Upper lobe of left lung (tissue), 6 donors: Measurements from ENCODE around the gene TNS3. TPM values are rescaled to one million over a fixed set of nuclear protein-coding genes. Genes with fewer than 3 reads are reported as not detected.
"Not testable (repeated sequence)": the region's sequence is repeated elsewhere in the genome, so short reads cannot be mapped to it uniquely, and the experiment has no call there.

Experiments
- ATAC-seq, 2 donors: fragments of 200-7000 bp; cut with Tn5 transposase; one replicate each; pipeline ENCODE4 v1.9.1; 2022; ENCODE audit warnings: mild to moderate bottlenecking in 2 of 2, moderate library complexity in 2 of 2; ENCODE audit not compliant: low FRiP score in 2 of 2
- DNase-seq, 2 donors: peaks; one replicate each; pipeline ENCODE4 v3.0.0-alpha.2; 2019 to 2020
- H3K27ac ChIP-seq, 4 donors: fragments of 200-600 bp; sonication (generic); one replicate each; pipeline ENCODE4 v1.5.1; 2016 to 2019
- H3K27me3 ChIP-seq, 4 donors: fragments of 200-600 bp; sonication (generic); one replicate each; pipeline ENCODE4 v1.5.1; 2017 to 2019
- H3K36me3 ChIP-seq, 4 donors: fragments of 200-600 bp; sonication (generic); one replicate each; pipeline ENCODE4 v1.5.1; 2016 to 2019
- H3K4me1 ChIP-seq, 4 donors: fragments of 200-600 bp; sonication (generic); one replicate each; pipeline ENCODE4 v1.5.1; 2018 to 2019
- H3K4me3 ChIP-seq, 4 donors: fragments of 200-600 bp; sonication (generic); one replicate each; pipeline ENCODE4 v1.5.1; 2017 to 2019; ENCODE audit warnings: mild to moderate bottlenecking in 2 of 4, moderate library complexity in 1 of 4
- H3K9me3 ChIP-seq, 4 donors: fragments of 200-600 bp; sonication (generic); one replicate each; pipeline ENCODE4 v1.5.1; 2018 to 2019
- CTCF ChIP-seq, 6 experiments: fragments of 450-650 bp in 4 of 6; fragments of 200-600 bp in 2 of 6; sonication (generic) in 2 of 6; IDR thresholded peaks; one replicate each; pipeline ENCODE4 v1.5.1; 2016 to 2019; ENCODE audit warnings: antibody characterized with exemption in 6 of 6
- EP300 ChIP-seq, 4 donors: sonication (generic); formaldehyde crosslinking; IDR thresholded peaks; one replicate each; pipeline ENCODE4 v1.5.1; 2017; ENCODE audit warnings: antibody characterized with exemption in 4 of 4, control low read depth in 2 of 4
- POLR2A ChIP-seq, 4 donors: fragments of 450-650 bp; IDR thresholded peaks; one replicate each; pipeline ENCODE4 v1.5.1; 2016 to 2017; ENCODE audit warnings: antibody characterized with exemption in 4 of 4, mild to moderate bottlenecking in 2 of 4
- POLR2AphosphoS5 ChIP-seq, 2 donors: sonication (generic); formaldehyde crosslinking; IDR thresholded peaks; one replicate each; pipeline ENCODE4 v1.5.1; 2017; ENCODE audit warnings: antibody characterized with exemption in 2 of 2
- WGBS, 2 donors: methylation state at CpG; one replicate each; pipeline ENCODE4 v1.1.5; 2017 to 2018; 5-methylcytosine and 5-hydroxymethylcytosine counted together
- total RNA-seq, 6 donors: library from RNA; depleted of rRNA in 4 of 6; stranded (reverse); fragments of >200 nt in 4 of 6; gene quantifications; one replicate each; pipeline versions ENCODE4 v1.1.0 to v1.2.1, GENCODE V29; 2016 to 2021
- donor health status: DM: no; HTN: no; CAD: no; lungs with moderate emphysema.
- donor health status: DM: no; HTN: yes; CAD: no; lungs with severe emphysema.

TNS3 gene
- total RNA-seq, 6 donors from 2014 or later: 90.6 to 266 (median 143) TPM

DNA sequence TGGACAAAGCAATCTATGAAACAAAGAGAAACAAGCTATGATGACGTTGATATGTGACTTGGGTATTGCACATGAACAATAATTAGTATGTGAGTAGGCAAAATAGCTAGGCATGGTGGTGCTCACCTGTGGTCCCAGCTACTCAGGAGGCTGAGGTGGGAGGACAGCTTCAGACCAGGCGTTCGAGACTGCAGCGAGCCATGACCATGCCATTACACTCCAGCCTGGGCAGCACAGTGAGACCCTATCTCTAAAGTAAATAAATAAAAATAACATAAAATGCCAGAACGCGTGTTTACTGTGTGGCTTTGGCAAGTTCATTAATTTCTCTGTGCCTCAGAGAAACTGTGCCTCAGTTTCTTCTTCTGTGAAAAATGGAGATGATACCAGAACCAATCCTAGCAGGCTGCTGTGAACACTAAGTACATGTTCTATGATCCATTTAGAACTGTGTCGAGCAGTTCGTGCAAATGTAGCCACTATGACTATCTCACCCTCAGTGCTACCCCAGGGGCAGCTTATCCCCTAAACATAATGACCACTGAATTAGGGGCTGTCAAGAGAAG lies 9.3 kb upstream of the TNS3 start:
- Histone ChIP-seq H3K9me3 (peaks cover 0 to 5% (median 1%) of the 10 kb centered on the region in 4 donors), H3K36me3 (no peaks in the 10 kb centered on the region), H3K4me1 (peaks cover 7 to 36% (median 22%) of the 10 kb centered on the region in 4 donors), H3K27ac (peak overlapping the region; percentile 12 to 62 (median 42)), H3K4me3 (no peak overlapping the region), H3K27me3 (no peaks in the 10 kb centered on the region)
- 87 to 93% methylated on average over 8 of the region's 8 CpGs for WGBS, 2 donors
- ATAC-seq (no peak), DNase-seq (no peak)
- no peak for TF ChIP-seq POLR2A (IDR thresholded peaks at IDR 0.05)

- H3K4me3 ChIP-seq, H3K9me3 ChIP-seq, DNase-seq, H3K36me3 ChIP-seq, ATAC-seq, H3K27me3 ChIP-seq: not testable (repeated sequence)
- 88% methylated on average over 5 of the region's 5 CpGs for WGBS, 2 donors
- H3K4me1 ChIP-seq: peaks cover 7 to 36% (median 22%) of the 10 kb centered on the region in 4 donors
- peak overlapping the region in 1 of 4 donors; percentile 30 for H3K27ac ChIP-seq
Measured at GRCh38 chr7:47590215-47590614, 8.3 kb upstream of the TNS3 start.

GRCh38 chr7:47588704-47589225 lies 6.9 kb upstream of the TNS3 start:
- Histone ChIP-seq H3K4me1 (peaks cover 14 to 43% (median 22%) of the 10 kb centered on the region in 4 donors), H3K27me3 (no peaks in the 10 kb centered on the region), H3K27ac (peak overlapping the region in 3 of 4 donors; percentile 21 to 48 (median 24))

GRCh38 chr7:47587976-47588375 lies 6.1 kb upstream of the TNS3 start:
- no peak for DNase-seq
- H3K27ac ChIP-seq: peak overlapping the region in 2 of 4 donors; percentile 30 to 48

More at GRCh38 chr7:47588704-47589225, 6.9 kb upstream of the TNS3 start:
- Histone ChIP-seq H3K36me3 (no peaks in the 10 kb centered on the region), H3K9me3 (no peaks in the 10 kb centered on the region), H3K4me3 (no peak overlapping the region)
- 52 to 83% methylated on average over 8 of the region's 8 CpGs for WGBS, 2 donors
- ATAC-seq (no peak), DNase-seq (no peak)
- TF ChIP-seq EP300 (IDR thresholded peaks at IDR 0.05) (no peak), POLR2A (IDR thresholded peaks at IDR 0.05) (no peak), CTCF (IDR thresholded peaks at IDR 0.05) (no peak), POLR2AphosphoS5 (IDR thresholded peaks at IDR 0.05) (no peak)

DNA sequence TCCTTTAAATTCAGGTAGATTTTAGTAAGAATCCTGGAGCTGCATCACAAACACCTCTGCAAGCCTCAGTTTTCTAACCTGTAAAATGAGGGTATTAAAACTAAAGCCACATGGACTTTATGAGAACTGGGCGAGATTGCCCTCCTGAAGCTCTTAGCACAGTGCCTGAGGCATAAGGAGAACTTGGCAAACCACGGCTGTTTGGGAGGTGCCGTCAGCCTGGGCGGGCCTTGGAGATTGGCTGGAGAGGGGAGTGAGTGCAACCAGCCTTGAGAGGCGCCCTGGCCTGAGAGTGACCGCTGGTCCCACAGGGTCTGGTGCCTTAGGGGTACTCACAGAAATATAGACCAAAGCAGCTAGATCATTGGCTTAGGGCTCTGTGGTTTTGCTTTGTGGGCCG lies 5.4 kb upstream of the TNS3 start:
- TF ChIP-seq POLR2A (IDR thresholded peaks at IDR 0.05) (peak in 1 of 4 donors; percentile 12), POLR2AphosphoS5 (IDR thresholded peaks at IDR 0.05) (no peak)
- ATAC-seq (peak; percentile 77 to 79), DNase-seq (peak in 1 of 2 donors; percentile 85)
- WGBS, 2 donors: 65 to 71% methylated on average over 7 of the region's 7 CpGs
- Histone ChIP-seq H3K9me3 (no peaks in the 10 kb centered on the region), H3K4me1 (peaks cover 18 to 49% (median 24%) of the 10 kb centered on the region in 4 donors), H3K36me3 (no peaks in the 10 kb centered on the region), H3K27me3 (no peaks in the 10 kb centered on the region), H3K4me3 (no peak overlapping the region), H3K27ac (peak overlapping the region in 2 of 4 donors; percentile 30 to 48)

More at GRCh38 chr7:47587976-47588375, 6.1 kb upstream of the TNS3 start:
- no peak overlapping the region for H3K4me3 ChIP-seq
- no peaks in the 10 kb centered on the region for H3K27me3 ChIP-seq
- TF ChIP-seq EP300 (IDR thresholded peaks at IDR 0.05): no peak
- no peaks in the 10 kb centered on the region for H3K9me3 ChIP-seq
- 78 to 79% methylated on average over 9 of the region's 9 CpGs for WGBS, 2 donors
- no peak for ATAC-seq
- no peaks in the 10 kb centered on the region for H3K36me3 ChIP-seq
- peaks cover 15 to 44% (median 22%) of the 10 kb centered on the region in 4 donors for H3K4me1 ChIP-seq

DNA sequence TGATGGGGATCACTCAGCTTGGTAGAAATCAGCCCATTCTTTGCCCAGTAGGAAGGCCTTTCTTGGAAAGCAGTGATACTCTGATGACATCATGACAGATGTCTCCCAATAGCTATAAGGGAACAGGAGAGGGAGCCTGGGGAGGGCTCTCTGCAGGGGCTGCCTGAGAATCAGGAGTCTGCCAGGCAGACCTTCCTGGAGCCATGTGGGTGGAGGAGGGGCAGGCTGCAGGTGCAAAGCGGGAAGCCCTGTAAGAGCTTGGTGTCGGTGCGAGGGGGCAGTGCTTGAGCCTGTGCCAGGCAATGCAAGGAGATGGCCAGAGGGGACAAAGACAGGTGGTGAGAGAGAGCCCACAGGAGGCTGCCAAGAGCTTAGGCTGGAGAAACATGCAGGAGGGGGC lies 5.0 kb upstream of the TNS3 start:
- H3K27ac ChIP-seq: peak overlapping the region in 1 of 4 donors; percentile 48
- no peaks in the 10 kb centered on the region for H3K27me3 ChIP-seq
- ATAC-seq (no peak), DNase-seq (no peak)
- no peaks in the 10 kb centered on the region for H3K9me3 ChIP-seq
- no peaks in the 10 kb centered on the region for H3K36me3 ChIP-seq
- TF ChIP-seq EP300 (IDR thresholded peaks at IDR 0.05) (no peak), CTCF (IDR thresholded peaks at IDR 0.05) (no peak), POLR2A (IDR thresholded peaks at IDR 0.05) (no peak), POLR2AphosphoS5 (IDR thresholded peaks at IDR 0.05) (no peak)
- 67 to 72% methylated on average over 3 of the region's 3 CpGs for WGBS, 2 donors
- H3K4me1 ChIP-seq: peaks cover 21 to 49% (median 26%) of the 10 kb centered on the region in 4 donors
- no peak overlapping the region for H3K4me3 ChIP-seq

- peak in 1 of 2 donors; percentile 73 for DNase-seq
- H3K9me3 ChIP-seq, H3K36me3 ChIP-seq, ATAC-seq, H3K27me3 ChIP-seq, H3K4me3 ChIP-seq: not testable (repeated sequence)
- peaks cover 21 to 48% (median 23%) of the 10 kb centered on the region in 4 donors for H3K4me1 ChIP-seq
- H3K27ac ChIP-seq: peak overlapping the region in 1 of 4 donors; percentile 40
- 61 to 65% methylated on average over 7 of the region's 7 CpGs for WGBS, 2 donors
Measured at GRCh38 chr7:47586161-47586670, 4.3 kb upstream of the TNS3 start.
